GM21515 (cell line): ENCODE results near the gene LSM11.

ENCODE experiments used
- ATAC-seq: cut with Tn5 transposase; IDR thresholded peaks from one replicate; pipeline ENCODE4 v1.9.1; 2021; ENCODE audit not compliant: unreplicated experiment

Gene LSM11

GRCh38 chr5:157732596-157733262, 10.8 kb upstream of the LSM11 start:
- no peak for ATAC-seq

GRCh38 chr5:157734436-157734835, 9.1 kb upstream of the LSM11 start:
- ATAC-seq = no peak

GRCh38 chr5:157735991-157736390, 7.5 kb upstream of the LSM11 start:
- no peak for ATAC-seq

- ATAC-seq = no peak
These were observed 3.9 kb upstream of the LSM11 start for GRCh38 chr5:157739388-157740228.

GRCh38 chr5:157740229-157740610, 3.3 kb upstream of the LSM11 start:
- no peak for ATAC-seq

GRCh38 chr5:157741131-157741530, 2.4 kb upstream of the LSM11 start:
- no peak for ATAC-seq

GRCh38 chr5:157744051-157745011, 819 bp downstream of the LSM11 start:
- peak; percentile 35 for ATAC-seq

GRCh38 chr5:157745041-157745456, 1.5 kb downstream of the LSM11 start:
- ATAC-seq = no peak

GRCh38 chr5:157747173-157747740, 3.7 kb downstream of the LSM11 start:
- ATAC-seq = no peak

GRCh38 chr5:157747766-157748700, 4.5 kb downstream of the LSM11 start:
- ATAC-seq = no peak

GRCh38 chr5:157748760-157749461, 5.4 kb downstream of the LSM11 start:
- no peak for ATAC-seq

GRCh38 chr5:157749462-157749799, 5.9 kb downstream of the LSM11 start:
- ATAC-seq = no peak

- no peak for ATAC-seq
These were observed 6.8 kb downstream of the LSM11 start for GRCh38 chr5:157750320-157750719.

- ATAC-seq = no peak
These were observed 12.6 kb downstream of the LSM11 start for GRCh38 chr5:157756122-157756521.

GRCh38 chr5:157758706-157759105, 15.2 kb downstream of the LSM11 start:
- ATAC-seq = no peak

- ATAC-seq = peak; percentile 84
These were observed 18.4 kb downstream of the LSM11 start for GRCh38 chr5:157761690-157762621.

GRCh38 chr5:157764531-157764930, 21.0 kb downstream of the LSM11 start:
- no peak for ATAC-seq

GRCh38 chr5:157766442-157766841, 22.9 kb downstream of the LSM11 start:
- no peak for ATAC-seq
